ENCODE measurements around the gene SEPTIN11.

The SEPTIN11 gene

GRCh38 chr4:76949276-76950051, at the start of gene SEPTIN11:
Gene SEPTIN11, plus strand, starts transcription at chr4:76949752. Its CDS starts 152 bp downstream, at chr4:76949904.
- DNase-seq = peak; percentile 96

DNA sequence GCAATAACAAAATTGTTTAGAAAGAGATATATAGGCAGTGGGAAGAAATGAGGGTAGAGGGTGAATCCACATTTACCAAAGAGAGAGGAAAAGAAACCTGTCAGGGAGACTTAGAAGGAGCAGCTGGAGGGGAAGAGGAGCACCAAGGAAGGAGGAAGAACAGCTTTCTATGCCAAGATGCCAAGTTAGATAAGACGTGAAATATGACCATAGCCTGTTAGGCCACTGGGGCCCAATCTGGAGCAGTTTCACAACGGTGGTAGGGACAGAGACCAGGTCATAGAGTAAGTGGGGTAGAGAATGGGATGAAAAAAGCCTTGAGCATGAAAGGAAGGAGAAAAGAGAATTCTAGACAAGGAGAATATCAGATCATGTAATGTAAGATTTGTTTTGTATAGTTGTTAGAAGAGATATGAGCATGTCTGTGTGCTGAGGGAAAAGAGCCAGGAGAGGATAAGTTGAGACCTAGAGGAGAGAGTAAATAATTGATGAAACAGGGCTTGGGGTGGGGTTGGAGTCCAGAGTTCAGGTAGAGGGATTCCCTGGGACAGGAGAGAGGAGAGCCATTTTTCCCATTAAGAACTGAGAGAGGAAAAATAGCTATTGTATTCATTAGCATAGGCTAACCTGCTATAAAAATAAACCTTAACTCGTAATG, 47.2 kb upstream of the SEPTIN11 start:
- DNase-seq = no peak

- no peak for DNase-seq
Measured at GRCh38 chr4:76904646-76905190, 44.8 kb upstream of the SEPTIN11 start.

- DNase-seq = no peak
Measured at GRCh38 chr4:76905521-76905920, 44.0 kb upstream of the SEPTIN11 start.

GRCh38 chr4:76909711-76910110, 39.8 kb upstream of the SEPTIN11 start:
- no peak for DNase-seq

GRCh38 chr4:76920715-76921114, 28.8 kb upstream of the SEPTIN11 start:
- DNase-seq = no peak

GRCh38 chr4:76923619-76924357, 25.8 kb upstream of the SEPTIN11 start:
- DNase-seq = no peak

DNA sequence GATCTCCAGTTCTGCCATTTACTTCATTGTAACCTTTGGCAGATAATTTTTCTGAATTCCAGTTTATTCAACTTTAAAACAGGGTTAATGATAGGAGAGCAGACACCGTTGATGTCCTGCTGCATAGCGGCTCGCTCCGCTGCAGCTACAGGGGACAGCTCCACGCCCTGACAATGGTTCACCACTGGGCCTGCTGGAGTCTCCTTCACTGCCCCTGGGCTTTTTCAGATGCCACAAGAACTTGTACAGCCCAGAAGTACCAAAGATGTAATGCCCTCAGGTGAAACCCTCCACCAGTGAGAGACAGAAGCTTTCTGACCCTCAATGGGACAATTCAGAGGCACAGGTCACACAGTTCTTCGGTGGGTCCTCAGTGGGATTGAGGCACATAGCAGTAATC, 22.7 kb upstream of the SEPTIN11 start:
- DNase-seq = no peak

DNA sequence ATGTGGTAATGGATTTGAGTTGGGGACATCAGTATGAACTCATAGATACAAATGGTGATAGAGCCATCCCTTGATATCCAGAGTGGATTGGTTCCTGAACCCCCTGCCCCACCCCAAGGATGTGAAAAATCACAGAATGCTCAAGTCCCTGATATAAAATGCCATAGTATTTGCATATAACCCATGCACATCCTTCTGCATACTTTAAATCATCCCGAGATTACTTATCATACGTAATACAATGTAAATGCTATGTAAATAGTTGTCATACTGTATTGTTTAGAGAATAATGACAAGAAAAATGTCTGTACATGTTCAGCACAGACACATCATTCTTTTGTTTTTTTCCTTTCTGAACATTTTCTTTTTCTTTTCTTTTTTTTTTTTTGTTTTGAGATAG, 18.9 kb upstream of the SEPTIN11 start:
- no peak for DNase-seq

DNA sequence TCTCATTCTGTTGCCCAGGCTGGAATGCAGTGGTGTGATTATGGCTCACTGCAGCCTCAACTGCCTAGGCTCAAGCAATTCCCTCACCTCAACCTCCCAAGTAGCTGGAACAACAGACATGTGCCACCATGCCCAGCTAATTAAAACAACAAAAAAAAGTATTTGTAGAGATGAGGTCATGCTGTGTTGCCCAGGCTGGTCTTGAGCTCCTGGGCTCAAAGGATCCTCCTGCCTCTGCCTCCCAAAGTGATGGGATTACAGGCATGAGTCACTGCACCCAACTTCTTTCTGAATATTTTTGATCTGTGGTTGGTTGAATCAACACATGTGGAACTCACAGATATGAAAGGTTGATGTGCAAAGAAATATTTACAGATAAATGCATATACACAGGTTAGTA, 18.5 kb upstream of the SEPTIN11 start:
- no peak for DNase-seq

- DNase-seq = no peak
Measured at GRCh38 chr4:76931576-76932276, 17.8 kb upstream of the SEPTIN11 start.

- DNase-seq = no peak
Measured at GRCh38 chr4:76939184-76939583, 10.4 kb upstream of the SEPTIN11 start.

GRCh38 chr4:76943129-76943620, 6.4 kb upstream of the SEPTIN11 start:
- DNase-seq = peak; percentile 38

DNA sequence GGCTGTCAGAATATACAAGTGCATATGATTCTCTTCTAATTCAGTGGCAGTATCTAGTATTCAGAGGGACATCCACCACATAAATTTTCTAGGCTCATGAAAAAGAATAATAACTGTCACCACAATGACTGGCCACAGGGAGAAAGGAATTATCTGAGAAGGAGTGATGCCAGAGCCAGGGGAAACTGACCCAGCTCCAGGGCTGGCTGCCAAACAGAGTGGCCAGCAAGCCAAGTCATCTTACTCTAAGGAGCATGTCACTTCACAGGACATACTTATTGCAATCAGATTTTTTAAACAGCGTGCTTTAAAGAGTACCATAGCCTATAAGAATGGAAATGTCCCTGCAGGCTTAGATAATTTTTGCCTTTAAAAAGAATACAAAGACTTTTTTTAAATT, 5.8 kb upstream of the SEPTIN11 start:
- no peak for DNase-seq

- DNase-seq = peak; percentile 72
Measured at GRCh38 chr4:76947369-76947768, 2.2 kb upstream of the SEPTIN11 start.

DNA sequence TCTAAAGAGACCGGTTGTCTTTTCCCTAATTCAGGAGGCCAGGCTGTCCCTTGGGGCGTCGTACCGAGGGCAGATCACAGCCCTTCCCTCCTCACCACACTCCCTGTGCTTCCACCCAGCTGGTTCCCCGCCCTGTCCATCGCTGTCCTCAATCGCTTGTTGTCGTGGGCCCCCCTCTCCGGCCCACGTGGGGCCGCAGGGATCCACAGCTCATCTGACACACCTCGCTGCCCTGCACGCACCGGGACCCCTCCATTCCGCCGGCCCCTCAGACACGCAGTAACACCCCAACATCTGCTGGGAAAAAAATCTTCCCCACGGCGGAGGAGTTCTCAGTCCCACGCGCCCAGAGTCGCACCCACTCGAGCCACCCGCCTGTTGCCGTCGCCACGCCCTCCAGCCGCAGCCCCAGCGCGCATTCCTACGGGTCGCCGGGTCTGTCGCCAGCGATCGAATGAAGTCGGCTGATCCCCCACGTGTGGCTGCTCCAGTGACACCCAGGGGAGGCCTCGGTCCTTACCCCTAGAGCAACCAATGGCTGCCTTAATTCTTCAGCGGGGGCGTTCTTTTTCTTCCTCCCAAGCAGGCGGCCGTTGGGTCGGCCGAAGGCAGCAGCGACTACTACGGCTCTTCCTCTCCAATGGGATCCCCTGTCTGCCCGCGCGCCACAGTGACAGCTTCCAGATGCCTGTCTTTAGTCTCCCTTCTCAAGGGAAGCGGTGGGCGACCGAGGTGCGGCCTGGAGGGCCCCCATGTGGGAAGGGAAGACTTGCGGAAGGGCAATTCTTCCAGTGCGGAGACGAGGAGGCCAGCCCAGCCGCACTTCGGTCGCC, 893 bp upstream of the SEPTIN11 start:
- DNase-seq = peak; percentile 93

GRCh38 chr4:76950052-76950955, 752 bp downstream of the SEPTIN11 start:
- peak; percentile 69 for DNase-seq

DNA sequence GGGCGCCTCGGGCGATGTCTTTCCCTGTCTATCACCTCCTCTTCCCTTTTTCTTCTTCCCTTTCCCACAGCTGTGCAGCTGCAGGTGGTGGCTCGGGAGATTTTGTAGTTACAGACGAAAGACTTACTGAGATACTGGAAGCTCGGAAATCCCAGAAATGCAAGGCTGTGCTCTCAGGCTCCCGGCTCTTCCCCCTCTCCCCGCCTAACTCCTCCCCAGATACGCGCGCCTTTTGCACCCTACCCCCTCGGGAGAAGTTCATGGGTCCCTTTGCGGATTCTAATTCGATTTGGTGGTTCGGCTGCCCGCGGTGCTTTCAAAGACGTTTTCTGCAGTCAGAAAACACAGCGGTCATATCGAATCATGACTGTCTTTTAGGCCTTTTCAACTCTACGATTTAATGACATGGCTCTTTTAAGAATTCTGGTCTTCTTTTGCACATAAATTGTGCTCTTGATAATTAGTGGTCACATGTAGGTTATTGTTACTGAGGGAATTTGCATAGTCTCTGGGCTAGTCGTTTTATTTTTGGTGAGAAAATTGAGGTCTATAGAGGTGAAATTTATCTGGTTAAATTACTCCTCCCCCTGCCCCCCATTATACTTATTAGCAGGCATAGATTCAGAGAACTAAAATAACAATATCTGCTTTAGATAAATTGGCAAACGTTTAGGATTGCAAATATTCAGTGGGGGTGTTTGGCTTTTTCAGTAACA, 1.6 kb downstream of the SEPTIN11 start:
- peak; percentile 50 for DNase-seq

GRCh38 chr4:76951672-76952010, 2.1 kb downstream of the SEPTIN11 start:
- DNase-seq = no peak

- DNase-seq = no peak
Measured at GRCh38 chr4:76952071-76952470, 2.5 kb downstream of the SEPTIN11 start.

Data from hematopoietic multipotent progenitor cell treated with erythropoietin and hydrocortisone succinate and interleukin-3 and kit ligand, for 6 days (in vitro differentiated cells).